GM20000 (cell line): ENCODE measurements around the gene TM9SF4.

Experiments used
- DNase-seq: peaks from one replicate; pipeline ENCODE4 v3.0.0; 2012; ENCODE audit warnings: low spot score
- CTCF ChIP-seq: IDR thresholded peaks from 2 replicates; pipeline ENCODE4 v1.5.1; 2012; ENCODE audit warnings: mild to moderate bottlenecking, control low read depth; ENCODE audit errors: extremely low read depth, missing control alignments

The TM9SF4 gene

GRCh38 chr20:32152421-32153155 lies 43.1 kb downstream of the TM9SF4 start:
- no peak for TF ChIP-seq CTCF
- no peak for DNase-seq

GRCh38 chr20:32153156-32153665 lies 43.7 kb downstream of the TM9SF4 start:
- no peak for DNase-seq
- no peak for TF ChIP-seq CTCF

GRCh38 chr20:32153771-32154170 lies 44.3 kb downstream of the TM9SF4 start:
- no peak for TF ChIP-seq CTCF

GRCh38 chr20:32155017-32155981 lies 45.8 kb downstream of the TM9SF4 start:
- peak; percentile 49 for DNase-seq

More at GRCh38 chr20:32153771-32154170, 44.3 kb downstream of the TM9SF4 start:
- DNase-seq: no peak

GRCh38 chr20:32157611-32158010 lies 48.1 kb downstream of the TM9SF4 start:
- no peak for TF ChIP-seq CTCF
- no peak for DNase-seq

More at GRCh38 chr20:32155017-32155981, 45.8 kb downstream of the TM9SF4 start:
- peak; percentile 7 for TF ChIP-seq CTCF

- DNase-seq: no peak
- TF ChIP-seq CTCF: no peak
Observed at GRCh38 chr20:32158351-32158750, 48.8 kb downstream of the TM9SF4 start.

GRCh38 chr20:32158943-32159660 lies 49.6 kb downstream of the TM9SF4 start:
- no peak for DNase-seq
- no peak for TF ChIP-seq CTCF
